Sigmoid colon (tissue), 7 donors: ENCODE results near the gene GPR63. TPM values are rescaled to one million over a fixed set of nuclear protein-coding genes. Genes with fewer than 3 reads are reported as not detected.

ENCODE experiments used
- DNase-seq: peaks from one replicate; pipeline ENCODE4 v3.0.0-alpha.2; 2019
- H3K27ac ChIP-seq, 4 donors: fragments of 200-600 bp; sonication (generic); one replicate each; pipeline ENCODE4 v1.5.1; 2016 to 2019; ENCODE audit warnings: mild to moderate bottlenecking in 1 of 4
- H3K27me3 ChIP-seq, 3 donors: fragments of 200-600 bp; sonication (generic); one replicate each; pipeline ENCODE4 v1.5.1; 2019; ENCODE audit warnings: mild to moderate bottlenecking in 1 of 3
- H3K36me3 ChIP-seq, 4 donors: fragments of 200-600 bp; sonication (generic); one replicate each; pipeline ENCODE4 v1.5.1; 2016 to 2019
- H3K4me1 ChIP-seq, 4 donors: fragments of 200-600 bp; sonication (generic); one replicate each; pipeline ENCODE4 v1.5.1; 2017 to 2019
- H3K4me3 ChIP-seq, 4 donors: fragments of 200-600 bp; sonication (generic); one replicate each; pipeline ENCODE4 v1.5.1; 2017 to 2019; ENCODE audit warnings: mild to moderate bottlenecking in 2 of 4, moderate library complexity in 1 of 4
- H3K9me3 ChIP-seq, 4 donors: fragments of 200-600 bp in 3 of 4; sonication (generic) in 3 of 4; one replicate each; pipeline versions ENCODE4 v1.5.1 to v1.6.1; 2013 to 2019
- EP300 ChIP-seq, 4 donors: sonication (generic); formaldehyde crosslinking; IDR thresholded peaks; one replicate each; pipeline ENCODE4 v1.6.1; 2017; ENCODE audit warnings: antibody characterized with exemption in 4 of 4
- POLR2A ChIP-seq, 2 donors: fragments of 450-650 bp; IDR thresholded peaks; one replicate each; pipeline ENCODE4 v1.6.1; 2016; ENCODE audit warnings: antibody characterized with exemption in 2 of 2, mild to moderate bottlenecking in 2 of 2, moderate library complexity in 2 of 2
- POLR2AphosphoS5 ChIP-seq, 4 donors: sonication (generic); formaldehyde crosslinking; IDR thresholded peaks; one replicate each; pipeline ENCODE4 v1.6.1; 2017; ENCODE audit warnings: antibody characterized with exemption in 4 of 4
- WGBS, 2 donors: extraction: QIAGEN DNeasy Blood & Tissue Kit; methylation state at CpG; one replicate each; pipeline ENCODE4 v1.1.7; 2013; 5-methylcytosine and 5-hydroxymethylcytosine counted together
- intact Hi-C: fragments of 100-400 bp; cut with DNase I; formaldehyde crosslinking; loops from one replicate; pipeline ENCODE4 v1.15.1; 2023
- polyA plus RNA-seq, 3 donors: library from polyadenylated mRNA; stranded (reverse); fragments of 200-250 nt; gene quantifications; one replicate each; pipeline ENCODE4 v1.2.3, GENCODE V29; 2013
- total RNA-seq, 4 donors: library from RNA; depleted of rRNA; stranded (reverse); fragments of >200 nt; gene quantifications; one replicate each; pipeline ENCODE4 v1.1.0, GENCODE V29; 2016
- TF ChIP-seq, protein P1 (sequence below), 4 experiments: fragments of 450-650 bp in 3 of 4; fragments of 200-600 bp in 1 of 4; IDR thresholded peaks; one replicate each; pipeline ENCODE4 v1.5.1; 2016 to 2019; ENCODE audit warnings: antibody characterized with exemption in 4 of 4, mild to moderate bottlenecking in 3 of 4, moderate library complexity in 2 of 4
- donor health status: healthy with polysubstance abuse.
- donor health status: Bipolar disorder and iron deficiency.
- donor health status: healthy.

The GPR63 gene
- total and polyA plus RNA-seq, 7 donors = under 0.01 to 1.8 (median 0.83) TPM

GRCh38 chr6:96853083-96853482, 15.8 kb upstream of the GPR63 start:
- intact Hi-C loops = no loop called here
- no peaks in the 10 kb centered on the region for H3K27me3 ChIP-seq
- TF ChIP-seq POLR2AphosphoS5 (IDR thresholded peaks at IDR 0.05) = no peak
- TF ChIP-seq, protein P1, sequence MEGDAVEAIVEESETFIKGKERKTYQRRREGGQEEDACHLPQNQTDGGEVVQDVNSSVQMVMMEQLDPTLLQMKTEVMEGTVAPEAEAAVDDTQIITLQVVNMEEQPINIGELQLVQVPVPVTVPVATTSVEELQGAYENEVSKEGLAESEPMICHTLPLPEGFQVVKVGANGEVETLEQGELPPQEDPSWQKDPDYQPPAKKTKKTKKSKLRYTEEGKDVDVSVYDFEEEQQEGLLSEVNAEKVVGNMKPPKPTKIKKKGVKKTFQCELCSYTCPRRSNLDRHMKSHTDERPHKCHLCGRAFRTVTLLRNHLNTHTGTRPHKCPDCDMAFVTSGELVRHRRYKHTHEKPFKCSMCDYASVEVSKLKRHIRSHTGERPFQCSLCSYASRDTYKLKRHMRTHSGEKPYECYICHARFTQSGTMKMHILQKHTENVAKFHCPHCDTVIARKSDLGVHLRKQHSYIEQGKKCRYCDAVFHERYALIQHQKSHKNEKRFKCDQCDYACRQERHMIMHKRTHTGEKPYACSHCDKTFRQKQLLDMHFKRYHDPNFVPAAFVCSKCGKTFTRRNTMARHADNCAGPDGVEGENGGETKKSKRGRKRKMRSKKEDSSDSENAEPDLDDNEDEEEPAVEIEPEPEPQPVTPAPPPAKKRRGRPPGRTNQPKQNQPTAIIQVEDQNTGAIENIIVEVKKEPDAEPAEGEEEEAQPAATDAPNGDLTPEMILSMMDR (IDR thresholded peaks at IDR 0.05) = no peak
- TF ChIP-seq POLR2A (IDR thresholded peaks at IDR 0.05) = no peak
- TF ChIP-seq EP300 (IDR thresholded peaks at IDR 0.05) = no peak
- 78 to 79% methylated on average over 2 of the region's 2 CpGs for WGBS, 2 donors
- H3K36me3 ChIP-seq = no peaks in the 10 kb centered on the region
- no peak for DNase-seq
- no peaks in the 10 kb centered on the region for H3K9me3 ChIP-seq
- no peak overlapping the region for H3K27ac ChIP-seq
- no peaks in the 10 kb centered on the region for H3K4me1 ChIP-seq
- H3K4me3 ChIP-seq = no peak overlapping the region

DNA sequence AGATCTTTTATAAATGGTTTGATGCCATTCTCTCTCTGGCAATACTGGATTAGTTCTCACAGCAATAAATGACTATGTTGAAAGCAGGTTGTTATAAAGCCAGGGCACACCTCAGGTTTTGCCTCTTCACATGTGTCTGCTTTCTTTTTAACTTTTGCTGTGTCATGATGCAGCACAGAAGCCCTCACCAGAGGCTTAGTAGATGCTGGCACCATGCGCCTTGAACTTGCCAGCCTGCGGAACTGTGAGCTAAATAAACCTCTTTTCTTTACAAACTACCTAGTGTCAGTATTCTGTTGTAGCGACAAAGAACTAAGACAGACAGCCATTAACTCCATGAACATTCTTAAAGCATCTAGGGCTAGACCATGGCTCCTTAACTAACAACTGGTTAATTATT, 15.3 kb upstream of the GPR63 start:
- WGBS, 2 donors = 89 to 94% methylated on average over 3 of the region's 3 CpGs
- no peak overlapping the region for H3K27ac ChIP-seq
- intact Hi-C loops = no loop called here

DNA sequence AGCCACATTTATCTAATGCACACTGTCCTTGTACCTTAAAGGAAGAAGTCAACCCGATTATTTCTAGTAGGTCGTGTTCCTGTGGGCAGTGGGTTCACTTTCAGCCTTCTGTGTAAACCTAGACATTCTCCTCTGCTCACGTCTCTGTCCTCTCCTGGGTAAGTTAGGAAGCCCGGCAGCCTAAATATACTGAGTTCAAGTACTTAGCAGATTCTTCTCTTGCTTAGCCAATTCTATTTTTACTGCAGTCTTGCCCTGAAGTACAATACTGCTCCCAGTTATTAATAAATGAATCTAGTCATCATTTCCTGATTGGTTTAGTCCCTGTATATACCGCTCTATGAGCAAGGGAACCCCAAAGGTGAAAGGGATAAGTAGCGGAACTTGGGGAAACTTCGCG, 14.6 kb upstream of the GPR63 start:
- intact Hi-C loops = no loop called here
- TF ChIP-seq EP300 (IDR thresholded peaks at IDR 0.05) (no peak), POLR2AphosphoS5 (IDR thresholded peaks at IDR 0.05) (no peak), POLR2A (IDR thresholded peaks at IDR 0.05) (no peak)
- TF ChIP-seq, protein P1 (IDR thresholded peaks at IDR 0.05) = no peak
- H3K4me3 ChIP-seq = no peak overlapping the region
- no peaks in the 10 kb centered on the region for H3K27me3 ChIP-seq
- H3K4me1 ChIP-seq = no peaks in the 10 kb centered on the region
- H3K36me3 ChIP-seq = no peaks in the 10 kb centered on the region
- peaks cover 0 to 3% (median 0%) of the 10 kb centered on the region in 4 donors for H3K9me3 ChIP-seq
- H3K27ac ChIP-seq = no peak overlapping the region
- DNase-seq = no peak
- 91 to 92% methylated on average over 8 of the region's 8 CpGs for WGBS, 2 donors

More for the DNA sequence above, 15.3 kb upstream of the GPR63 start:
- no peaks in the 10 kb centered on the region for H3K9me3 ChIP-seq
- H3K36me3 ChIP-seq = no peaks in the 10 kb centered on the region
- no peaks in the 10 kb centered on the region for H3K27me3 ChIP-seq
- H3K4me1 ChIP-seq = no peaks in the 10 kb centered on the region
- DNase-seq = no peak
- TF ChIP-seq, protein P1 (IDR thresholded peaks at IDR 0.05) = no peak
- TF ChIP-seq EP300 (IDR thresholded peaks at IDR 0.05) (no peak), POLR2AphosphoS5 (IDR thresholded peaks at IDR 0.05) (no peak), POLR2A (IDR thresholded peaks at IDR 0.05) (no peak)
- H3K4me3 ChIP-seq = no peak overlapping the region

- Histone ChIP-seq H3K36me3 (no peaks in the 10 kb centered on the region), H3K4me3 (no peak overlapping the region), H3K9me3 (peaks cover 0 to 3% (median 0%) of the 10 kb centered on the region in 4 donors), H3K4me1 (no peaks in the 10 kb centered on the region), H3K27me3 (no peaks in the 10 kb centered on the region), H3K27ac (no peak overlapping the region)
- 69 to 79% methylated on average over 2 of the region's 2 CpGs for WGBS, 2 donors
- TF ChIP-seq POLR2AphosphoS5 (IDR thresholded peaks at IDR 0.05) (no peak), POLR2A (IDR thresholded peaks at IDR 0.05) (no peak), EP300 (IDR thresholded peaks at IDR 0.05) (no peak)
- TF ChIP-seq, protein P1 (IDR thresholded peaks at IDR 0.05) = no peak
- DNase-seq = no peak
- intact Hi-C loops = no loop called here
These were observed 12.3 kb upstream of the GPR63 start for GRCh38 chr6:96849615-96850014.

- no peak for TF ChIP-seq POLR2AphosphoS5 (IDR thresholded peaks at IDR 0.05)
- no peak for TF ChIP-seq POLR2A (IDR thresholded peaks at IDR 0.05)
- no peak for DNase-seq
- Histone ChIP-seq H3K27me3 (no peaks in the 10 kb centered on the region), H3K27ac (no peak overlapping the region), H3K36me3 (no peaks in the 10 kb centered on the region), H3K9me3 (peaks cover 0 to 4% (median 2%) of the 10 kb centered on the region in 4 donors), H3K4me3 (no peak overlapping the region), H3K4me1 (no peaks in the 10 kb centered on the region)
- intact Hi-C loops = no loop called here
These were observed 7.3 kb upstream of the GPR63 start for GRCh38 chr6:96844530-96844929.
